ENCODE results near the gene SPNS3.

Gene SPNS3

DNA sequence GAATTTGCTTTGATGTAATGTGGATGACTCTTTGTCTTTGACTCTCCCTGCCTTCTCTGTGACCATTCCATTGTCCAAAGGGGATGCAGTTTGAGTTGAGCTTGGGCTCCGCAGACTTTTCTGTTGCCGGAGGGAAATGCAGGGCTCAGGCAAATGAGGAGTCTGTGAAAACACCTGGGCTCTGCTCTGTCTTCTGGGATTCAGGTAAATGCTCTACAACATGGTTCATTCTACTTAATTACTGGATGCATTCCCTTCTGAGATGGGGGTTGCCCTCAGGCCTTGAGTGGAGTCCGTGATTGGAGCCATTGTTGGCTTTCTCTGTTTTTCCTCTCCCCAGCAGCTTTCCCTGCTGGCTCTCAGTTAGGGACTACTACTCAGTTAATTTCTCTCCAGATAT, 38.5 kb downstream of the SPNS3 start:
- no peak for DNase-seq

DNA sequence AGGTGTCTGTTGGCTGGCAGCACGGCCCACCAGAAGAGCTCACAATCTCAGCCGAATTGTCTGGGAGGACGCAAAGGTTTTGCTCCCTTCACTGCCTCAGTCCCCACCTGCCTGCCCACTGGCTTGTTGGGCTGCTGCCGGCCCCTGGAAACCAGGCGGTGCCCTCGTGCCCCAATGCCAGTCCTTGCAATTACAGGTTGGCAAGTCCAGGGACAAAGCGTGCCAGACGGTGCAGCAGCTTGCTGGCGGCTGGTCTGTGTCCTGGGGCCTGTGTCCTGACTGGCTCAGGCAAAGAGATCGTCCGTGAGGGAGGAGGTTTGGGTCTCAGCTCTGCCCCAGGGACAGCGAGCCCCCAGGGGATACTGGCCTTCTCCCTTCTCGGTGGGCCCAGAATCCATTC, 40.4 kb downstream of the SPNS3 start:
- DNase-seq, result no peak

DNA sequence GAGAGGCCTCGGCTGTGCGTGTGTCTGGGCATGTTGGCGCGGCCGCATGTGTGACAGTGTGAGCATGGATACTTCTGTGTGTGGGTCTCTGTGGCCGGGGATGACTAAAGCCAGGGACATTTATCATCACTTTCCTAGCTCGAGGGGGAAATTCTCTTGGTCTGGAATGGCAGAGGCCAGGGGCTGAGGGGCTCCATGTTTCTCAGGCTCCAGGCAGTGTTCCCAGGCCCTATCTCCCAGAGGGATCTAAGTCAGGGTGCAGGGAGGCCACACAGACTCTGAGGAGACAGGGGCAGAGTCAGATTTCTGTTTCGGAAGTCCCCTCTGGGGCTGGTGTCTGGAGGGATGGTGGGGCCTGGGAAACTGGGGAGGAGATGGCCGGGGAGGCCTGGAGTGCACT, 41.3 kb downstream of the SPNS3 start:
- no peak for DNase-seq

- no peak for DNase-seq
These were observed 41.7 kb downstream of the SPNS3 start for GRCh38 chr17:4475463-4475862.

DNA sequence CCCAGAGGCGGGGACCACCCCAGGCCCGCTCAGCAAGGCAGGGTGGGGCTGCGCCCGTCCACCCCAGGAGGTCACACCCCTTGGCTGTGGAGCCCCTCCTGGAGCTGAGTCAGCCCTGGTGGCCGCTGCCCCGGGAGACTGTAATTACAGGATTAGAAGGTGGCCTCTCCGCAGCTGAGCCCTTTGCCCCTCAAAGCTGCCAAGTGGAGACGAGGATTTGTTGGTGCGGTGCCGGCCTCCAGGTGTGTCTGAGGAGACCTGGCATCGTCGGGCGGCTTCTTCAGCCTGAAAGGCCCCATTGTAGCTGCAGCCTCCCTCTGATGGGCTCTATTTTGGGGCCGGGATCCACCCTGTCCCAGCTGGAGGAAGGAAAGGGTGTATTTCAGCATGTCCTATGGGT, 42.3 kb downstream of the SPNS3 start:
- DNase-seq, result no peak

GRCh38 chr17:4476511-4477070, 42.9 kb downstream of the SPNS3 start:
- no peak for DNase-seq

GRCh38 chr17:4477255-4477791, 43.6 kb downstream of the SPNS3 start:
- DNase-seq, result no peak

DNA sequence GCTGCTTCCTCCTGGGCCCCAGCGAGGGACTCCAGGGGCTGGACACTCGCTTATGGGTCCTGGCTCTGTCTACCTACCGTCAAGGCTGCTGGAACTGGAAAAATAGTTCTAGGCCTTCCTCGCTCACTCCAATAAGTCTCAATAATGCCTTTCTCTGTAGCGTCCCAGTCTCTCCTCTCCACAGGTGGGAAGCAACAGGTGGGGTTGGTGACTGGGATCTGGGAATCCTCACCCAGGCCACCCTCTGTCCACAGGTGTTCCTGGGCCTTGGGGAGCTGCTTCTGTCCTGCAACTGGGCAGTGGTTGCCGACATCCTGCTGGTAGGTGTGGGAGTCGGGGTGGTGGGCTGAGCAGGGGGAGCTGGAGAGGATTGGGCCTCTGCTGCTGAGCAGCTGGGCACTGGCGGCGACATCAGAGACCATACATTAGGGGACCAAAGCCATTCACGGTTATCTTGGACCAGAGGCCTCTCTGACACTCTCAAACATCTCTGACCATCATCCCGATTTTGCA, 44.6 kb downstream of the SPNS3 start:
- no peak for DNase-seq

DNA sequence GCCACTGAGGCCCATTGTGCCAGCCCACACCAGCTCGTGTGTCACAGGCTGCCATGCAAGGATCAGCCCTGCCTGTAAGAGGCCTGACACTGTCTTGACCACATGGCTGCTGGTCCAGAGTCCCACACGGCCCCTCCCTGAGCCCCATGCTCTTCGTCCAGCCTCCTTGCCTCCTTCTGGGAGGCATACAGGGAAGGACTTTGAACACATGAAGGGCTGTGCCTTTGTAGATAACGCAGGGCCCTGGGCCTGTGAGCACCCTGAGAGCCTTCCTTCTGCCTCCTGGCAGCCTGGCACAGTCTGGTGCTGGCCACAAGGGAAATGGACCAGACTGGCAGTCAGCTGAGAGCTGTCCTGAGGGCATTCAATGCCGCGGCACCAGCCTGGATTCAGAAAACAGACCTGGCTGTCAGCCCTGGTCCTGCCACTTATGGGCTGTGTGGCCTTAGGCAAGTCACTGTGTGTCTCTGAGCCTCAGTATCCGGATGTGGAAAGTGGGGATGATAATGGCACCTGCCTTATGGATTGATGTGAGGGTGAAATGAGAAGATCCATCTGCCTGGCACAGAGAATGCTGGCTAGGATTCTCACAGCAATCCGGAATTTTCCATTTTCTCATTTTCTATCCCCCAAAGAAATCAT, 45.7 kb downstream of the SPNS3 start:
- DNase-seq, result no peak

- DNase-seq, result no peak
These were observed 46.4 kb downstream of the SPNS3 start for GRCh38 chr17:4479982-4480751.

DNA sequence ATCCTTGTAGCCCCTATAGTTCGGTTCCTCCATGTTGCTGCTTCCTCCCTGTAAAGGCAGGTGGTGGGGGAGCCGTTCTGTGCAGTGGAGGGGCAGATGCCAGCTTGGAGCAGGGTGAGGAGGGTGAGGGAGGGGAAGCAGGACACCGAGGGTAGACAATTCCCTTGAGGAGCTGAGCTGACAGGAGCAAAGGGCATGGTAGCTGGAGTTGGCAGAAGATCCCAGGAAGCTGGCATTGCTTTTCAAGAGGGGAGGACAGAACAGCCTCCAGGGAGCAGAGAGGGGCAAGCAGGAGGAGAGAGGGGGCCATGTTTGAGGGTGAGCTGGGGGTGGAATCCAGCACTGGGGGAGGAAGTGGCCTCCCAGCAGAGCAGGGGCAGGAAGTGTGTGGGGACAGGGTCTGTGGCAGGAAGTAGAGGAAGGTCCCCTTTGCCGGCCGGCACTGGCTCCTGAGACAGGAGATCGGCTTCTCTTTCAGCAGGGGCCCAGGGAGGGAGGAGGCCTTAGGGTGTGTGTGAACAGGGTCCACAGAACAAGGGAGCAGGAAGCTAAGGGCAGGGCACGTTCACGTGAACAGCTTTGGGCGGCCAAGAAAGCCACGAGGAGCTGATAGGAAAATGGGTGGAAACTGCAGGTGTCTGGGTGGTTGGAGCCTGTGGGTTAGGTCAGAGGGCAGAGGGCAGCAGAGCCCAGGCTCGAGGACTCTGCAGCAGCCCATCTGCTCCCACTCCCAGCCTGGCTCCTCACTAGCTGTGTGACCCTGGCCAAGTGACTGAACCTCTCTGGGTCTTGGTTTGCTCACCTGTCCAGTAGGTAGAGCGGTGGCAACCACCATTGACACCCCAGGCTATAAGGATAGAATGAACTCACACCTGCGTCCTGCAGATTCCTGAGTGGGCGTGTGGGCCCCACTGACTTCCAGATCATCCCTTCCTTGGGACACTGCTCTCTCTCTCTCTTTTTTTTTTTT, 47.5 kb downstream of the SPNS3 start:
- no peak for DNase-seq

- DNase-seq, result no peak
These were observed 48.7 kb downstream of the SPNS3 start for GRCh38 chr17:4482338-4483011.

DNA sequence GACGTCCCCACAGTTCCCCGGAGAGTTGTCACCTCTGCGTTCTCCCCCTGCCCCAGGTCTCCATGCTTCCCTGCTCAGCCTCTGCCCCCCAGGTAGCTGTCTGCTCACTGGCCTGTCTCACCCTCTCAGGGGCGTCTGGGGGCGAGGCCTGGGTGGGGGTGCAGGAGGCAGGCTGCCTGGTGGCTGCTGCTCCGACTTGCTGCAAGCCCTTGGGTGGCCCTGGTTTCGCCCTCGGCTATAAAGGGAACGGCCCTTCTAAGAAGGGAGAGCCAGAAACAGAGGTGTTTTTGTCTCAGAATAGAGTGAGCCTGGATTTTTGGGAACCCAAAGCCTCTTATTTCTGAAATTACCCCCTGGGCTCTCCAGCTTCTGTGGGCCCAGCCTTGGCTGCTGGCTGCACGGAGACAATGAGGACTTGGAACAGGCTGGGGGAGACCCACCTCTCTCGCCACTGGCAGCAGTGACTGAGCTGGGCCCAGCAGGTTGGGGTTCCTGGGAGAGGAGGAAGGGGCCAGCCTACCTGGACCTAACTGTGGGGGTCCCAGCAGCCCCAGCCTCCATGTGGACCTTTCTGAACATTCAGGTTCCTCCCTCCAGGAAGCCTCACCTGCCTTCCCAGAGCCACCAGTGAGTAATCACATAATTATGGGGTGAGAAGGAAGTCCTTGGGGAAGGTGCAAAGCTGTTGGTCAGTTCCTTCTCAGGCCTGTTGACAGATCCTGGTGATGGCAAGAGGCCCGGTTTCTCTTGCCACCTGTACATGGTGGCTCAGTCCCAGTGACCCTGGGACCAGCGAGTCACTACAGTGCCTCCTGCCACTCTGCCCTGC, 49.5 kb downstream of the SPNS3 start:
- DNase-seq, result no peak

GRCh38 chr17:4485676-4486646, 52.2 kb downstream of the SPNS3 start:
- no peak for DNase-seq

GRCh38 chr17:4487296-4487695, 53.6 kb downstream of the SPNS3 start:
- no peak for DNase-seq

DNA sequence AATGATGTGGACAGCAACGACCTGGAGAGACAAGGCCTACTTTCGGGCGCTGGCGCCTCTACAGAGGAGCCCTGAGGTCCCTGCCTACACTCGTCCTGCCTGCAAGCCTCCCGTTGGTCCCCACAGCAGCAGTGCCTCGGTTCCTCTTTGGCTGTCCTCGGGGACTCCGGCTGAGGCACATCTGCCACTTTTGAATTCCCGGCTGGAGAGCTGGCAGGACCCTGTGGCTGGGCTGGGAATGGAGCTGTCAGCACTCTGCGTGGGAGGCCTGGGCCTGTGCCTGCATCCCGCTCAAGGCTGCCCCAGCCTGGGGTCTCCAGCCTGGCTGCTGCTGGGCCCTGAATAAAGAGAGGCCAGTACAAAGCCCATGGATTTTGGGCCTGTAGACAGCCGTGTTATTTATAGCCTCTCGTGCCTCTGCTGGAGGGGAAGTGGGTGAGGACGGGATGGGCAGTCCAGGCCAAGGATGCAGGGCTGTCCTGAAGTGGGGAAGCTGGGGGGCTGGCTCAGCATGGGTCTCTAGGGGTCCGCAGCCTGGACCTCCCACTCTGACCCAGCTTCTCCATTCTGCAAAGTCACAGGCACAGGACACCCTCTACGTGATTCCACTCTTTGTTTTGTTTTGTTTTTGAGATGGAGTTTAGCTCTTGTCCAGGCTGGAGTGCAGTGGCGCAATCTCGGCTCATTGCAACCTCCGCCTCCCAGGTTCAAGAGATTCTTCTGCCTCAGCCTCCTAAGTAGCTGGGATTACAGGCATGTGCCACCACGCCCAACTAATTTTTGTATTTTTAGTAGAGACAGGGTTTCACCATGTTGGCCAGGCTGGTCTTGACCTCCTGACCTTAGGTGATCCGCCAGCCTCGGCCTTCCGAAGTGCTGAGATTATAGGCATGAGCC, 54.3 kb downstream of the SPNS3 start:
- no peak for DNase-seq

GRCh38 chr17:4488989-4489595, 55.4 kb downstream of the SPNS3 start:
- DNase-seq, result no peak

GRCh38 chr17:4490109-4490591, 56.4 kb downstream of the SPNS3 start:
- DNase-seq, result no peak
